NK-92 (cell line): ENCODE measurements around the gene JAK2.

ENCODE experiments used
- DNase-seq: peaks from one replicate; lab custom pipeline; 2025; ENCODE audit not compliant: unreplicated experiment; lab: John Stamatoyannopoulos, UW

Gene JAK2

GRCh38 chr9:5122516-5122915 is 137.4 kb downstream of the JAK2 start:
- no peak for DNase-seq

DNA sequence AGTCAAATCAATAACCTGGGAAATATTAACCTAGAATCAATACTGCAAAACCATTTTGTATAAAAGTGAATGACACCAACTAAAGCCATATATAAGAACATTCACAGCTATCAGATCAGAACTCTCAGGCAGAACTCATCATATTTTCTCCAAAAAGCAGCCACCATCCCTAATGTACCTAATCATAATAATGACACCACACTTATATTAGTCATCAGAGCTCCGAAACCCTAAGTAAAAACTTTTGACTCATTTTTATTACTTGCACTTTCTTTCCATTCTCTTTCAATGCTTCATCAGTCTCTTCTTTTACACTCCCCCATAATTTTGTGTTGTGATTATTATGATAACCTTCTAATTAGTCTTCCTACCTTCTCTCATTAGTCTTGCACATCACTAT is 155.1 kb downstream of the JAK2 start:
- no peak for DNase-seq

DNA sequence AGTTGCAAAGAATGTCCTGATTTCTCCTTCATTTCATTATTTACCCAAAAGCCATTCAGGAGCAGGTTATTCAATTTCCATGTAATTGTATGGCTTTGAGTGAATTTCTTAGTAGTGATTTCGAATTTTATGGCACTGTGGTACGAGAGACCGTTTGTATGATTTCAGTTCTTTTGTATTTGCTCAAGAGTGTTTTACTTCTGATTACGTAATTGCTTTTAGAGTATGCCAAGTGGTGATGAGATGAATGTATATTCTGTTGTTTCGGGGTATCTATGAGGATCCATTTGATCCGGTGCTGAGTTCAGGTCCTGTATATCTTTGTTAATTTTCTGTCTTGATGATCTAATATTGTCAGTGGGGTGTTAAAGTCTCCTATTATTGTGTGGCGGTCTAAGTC is 159.1 kb downstream of the JAK2 start:
- DNase-seq = no peak

GRCh38 chr9:5146241-5146640 is 161.2 kb downstream of the JAK2 start:
- no peak for DNase-seq
